MCF 10A (cell line): ENCODE results near the gene NPHP3. TPM values are rescaled to one million over a fixed set of nuclear protein-coding genes. Genes with fewer than 3 reads are reported as not detected.

Source experiments
- BruUV-seq: library from RNA; stranded (reverse); fragments of 400-500 nt; replicated peaks from 2 replicates; lab custom pipeline; 2021; lab: Mats Ljungman, UMichigan
- CTCF ChIA-PET: fragments of 300-600 bp; sonication (Branson Sonifier 250); formaldehyde crosslinking; extraction: SDS; loops from one replicate; lab custom pipeline; 2021; ENCODE audit warnings: antibody characterized with exemption, inconsistent platforms; lab: Yijun Ruan, JAX
- POLR2A ChIA-PET: fragments of 300-600, 350-650 bp; sonication (Branson Sonifier 250); formaldehyde crosslinking; extraction: SDS; loops from one replicate; lab custom pipeline; 2020; ENCODE audit warnings: antibody characterized with exemption, inconsistent platforms; lab: Yijun Ruan, JAX
- DNase-seq: peaks from one replicate; pipeline ENCODE4 v3.0.0-alpha.2; 2018; ENCODE audit not compliant: unreplicated experiment
- H3K27ac Mint-ChIP-seq: one replicate; pipeline ENCODE4 v1.8.0; 2022; ENCODE audit warnings: mild to moderate bottlenecking, low read depth, mixed read lengths; ENCODE audit not compliant: unreplicated experiment
- H3K27me3 Mint-ChIP-seq: one replicate; pipeline ENCODE4 v1.8.0; 2022; ENCODE audit warnings: mixed read lengths; ENCODE audit not compliant: insufficient read depth, unreplicated experiment
- H3K36me3 Mint-ChIP-seq: one replicate; pipeline ENCODE4 v1.8.0; 2022; ENCODE audit warnings: mild to moderate bottlenecking, moderate library complexity, mixed read lengths; ENCODE audit not compliant: insufficient read depth, unreplicated experiment
- H3K4me1 Mint-ChIP-seq: one replicate; pipeline ENCODE4 v1.8.0; 2022; ENCODE audit warnings: mixed read lengths; ENCODE audit not compliant: insufficient read depth, unreplicated experiment
- H3K4me3 Mint-ChIP-seq: one replicate; pipeline ENCODE4 v1.8.0; 2022; ENCODE audit warnings: mild to moderate bottlenecking, moderate library complexity, mixed read lengths; ENCODE audit not compliant: unreplicated experiment
- H3K9me3 Mint-ChIP-seq: one replicate; pipeline ENCODE4 v1.8.0; 2022; ENCODE audit warnings: mixed read lengths; ENCODE audit not compliant: unreplicated experiment
- CTCF ChIP-seq: fragments of 200-600 bp; IDR thresholded peaks from one replicate; pipeline ENCODE4 v1.8.0; 2022; ENCODE audit warnings: antibody characterized with exemption, mild to moderate bottlenecking; ENCODE audit not compliant: unreplicated experiment
- intact Hi-C: fragments of 100-400 bp; cut with micrococcal nuclease; formaldehyde crosslinking; loops from 2 replicates; pipeline ENCODE4 v1.14.1; 2022
- total RNA-seq: library from RNA; stranded (reverse); gene quantifications from 2 replicates; pipeline ENCODE4 v1.2.3, GENCODE V29; 2022

NPHP3 gene
- total RNA-seq, 1 experiment from 2014 or later: 14.4 TPM

GRCh38 chr3:132635052-132635451 is 87.2 kb downstream of the NPHP3 start:
- H3K9me3 Mint-ChIP-seq: no peaks in the 10 kb centered on the region

More at GRCh38 chr3:132635052-132635451, 87.2 kb downstream of the NPHP3 start:
- ChIA-PET CTCF (interaction anchor here (1.5 to 2.2 kb wide), 2 partner anchors 91 to 99 kb away, joined by 3 to 13 read pairs; no protein-coding TSS in a partner anchor), POLR2A (interaction anchor here (1.0 to 1.7 kb wide), 3 partner anchors 8 to 26 kb away, joined by 3 to 6 read pairs (median 4); partner anchors contain the start of gene ACAD11)
- Mint-ChIP-seq H3K36me3 (peaks cover 14% of the 10 kb centered on the region), H3K4me1 (peaks cover 16% of the 10 kb centered on the region), H3K27me3 (no peaks in the 10 kb centered on the region), H3K4me3 (no peak overlapping the region), H3K27ac (no peak overlapping the region)
- intact Hi-C loops: no loop called here
- BruUV-seq: no TSS peak
- no peak for DNase-seq
- TF ChIP-seq CTCF: no peak

Other genes with a start within 250 kb of the NPHP3 start
- not detected in 2 replicates for gene ACKR4, start 125.1 kb downstream of the NPHP3 start, total RNA-seq
- 30.9 and 31.9 TPM in 2 replicates for gene ACAD11, start 62.6 kb downstream of the NPHP3 start, total RNA-seq
- 47.7 and 50.0 TPM in 2 replicates for gene UBA5, start 62.1 kb downstream of the NPHP3 start, total RNA-seq